ENCODE measurements around the gene SF3B3. TPM values are rescaled to one million over a fixed set of nuclear protein-coding genes. Genes with fewer than 3 reads are reported as not detected.
"Not testable (repeated sequence)": the region's sequence is repeated elsewhere in the genome, so short reads cannot be mapped to it uniquely, and the experiment has no call there.

Gene SF3B3
- total RNA-seq, 4 donors from 2014 or later: 51.1 to 90.6 (median 66.2) TPM

DNA sequence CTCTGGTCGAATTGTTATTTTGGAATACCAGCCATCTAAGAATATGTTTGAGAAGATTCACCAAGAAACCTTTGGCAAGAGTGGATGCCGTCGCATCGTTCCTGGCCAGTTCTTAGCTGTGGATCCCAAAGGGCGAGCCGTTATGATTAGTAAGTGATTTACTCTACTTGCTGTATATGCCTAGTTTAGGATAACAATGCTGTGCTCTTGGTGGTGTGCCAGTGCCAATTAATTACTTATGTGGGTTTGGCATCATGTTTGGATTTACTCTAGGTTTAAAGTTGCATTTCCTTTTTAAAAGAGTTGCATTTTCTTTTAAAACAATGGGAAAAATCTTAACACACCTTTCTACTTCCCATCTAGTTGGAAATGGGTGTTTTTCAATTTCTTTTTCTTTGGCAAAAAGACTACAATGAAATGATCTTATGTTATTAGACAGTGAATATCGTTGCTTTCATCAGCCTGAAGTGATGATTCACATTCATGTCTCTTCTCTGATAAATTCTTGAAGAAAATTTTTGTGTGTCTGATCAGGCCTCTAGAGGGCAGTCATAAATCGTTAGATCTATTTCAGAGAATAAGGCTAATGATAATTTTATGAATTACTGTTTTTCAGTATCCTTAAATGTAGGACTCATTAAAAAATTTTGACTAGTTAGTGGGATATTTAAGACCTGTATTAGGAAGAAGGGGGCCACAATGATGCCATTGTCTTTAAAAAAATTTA, 5.6 kb downstream of the SF3B3 start:
- Histone ChIP-seq H3K9me3 (no peaks in the 10 kb centered on the region), H3K36me3 (peaks cover 58 to 81% (median 72%) of the 10 kb centered on the region in 4 donors), H3K27ac (replicated peaks in 1 of 4) (peak overlapping the region in 1 of 4 donors; percentile 15), H3K27me3 (no peaks in the 10 kb centered on the region), H3K4me1 (peaks cover 34 to 60% (median 54%) of the 10 kb centered on the region in 4 donors), H3K4me3 (no peak overlapping the region)
- WGBS: 55% methylated on average over 8 of the region's 8 CpGs
- no peak for DNase-seq (ENCODE audit: extremely low spot score)
- no peak for TF ChIP-seq EP300 (IDR thresholded peaks at IDR 0.05)
- TF ChIP-seq, protein P1, sequence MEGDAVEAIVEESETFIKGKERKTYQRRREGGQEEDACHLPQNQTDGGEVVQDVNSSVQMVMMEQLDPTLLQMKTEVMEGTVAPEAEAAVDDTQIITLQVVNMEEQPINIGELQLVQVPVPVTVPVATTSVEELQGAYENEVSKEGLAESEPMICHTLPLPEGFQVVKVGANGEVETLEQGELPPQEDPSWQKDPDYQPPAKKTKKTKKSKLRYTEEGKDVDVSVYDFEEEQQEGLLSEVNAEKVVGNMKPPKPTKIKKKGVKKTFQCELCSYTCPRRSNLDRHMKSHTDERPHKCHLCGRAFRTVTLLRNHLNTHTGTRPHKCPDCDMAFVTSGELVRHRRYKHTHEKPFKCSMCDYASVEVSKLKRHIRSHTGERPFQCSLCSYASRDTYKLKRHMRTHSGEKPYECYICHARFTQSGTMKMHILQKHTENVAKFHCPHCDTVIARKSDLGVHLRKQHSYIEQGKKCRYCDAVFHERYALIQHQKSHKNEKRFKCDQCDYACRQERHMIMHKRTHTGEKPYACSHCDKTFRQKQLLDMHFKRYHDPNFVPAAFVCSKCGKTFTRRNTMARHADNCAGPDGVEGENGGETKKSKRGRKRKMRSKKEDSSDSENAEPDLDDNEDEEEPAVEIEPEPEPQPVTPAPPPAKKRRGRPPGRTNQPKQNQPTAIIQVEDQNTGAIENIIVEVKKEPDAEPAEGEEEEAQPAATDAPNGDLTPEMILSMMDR (IDR thresholded peaks at IDR 0.05): peak; percentile 45 to 58 (median 50)
- intact Hi-C loops (cut with DNase I): loop anchor here (5.0 kb wide), 1 partner anchor 123 kb away; no protein-coding TSS in a partner anchor

- WGBS: 86% methylated on average over 7 of the region's 7 CpGs
- H3K4me1 ChIP-seq: peaks cover 32 to 55% (median 48%) of the 10 kb centered on the region in 4 donors
These were observed 6.3 kb downstream of the SF3B3 start for GRCh38 chr16:70529954-70530353.

GRCh38 chr16:70534971-70535370, 11.4 kb downstream of the SF3B3 start:
- no peak for DNase-seq (ENCODE audit: extremely low spot score)
- intact Hi-C loops (cut with DNase I): no loop called here
- Histone ChIP-seq H3K27ac (replicated peaks in 1 of 4) (no peak overlapping the region), H3K4me1 (peaks cover 0 to 6% (median 2%) of the 10 kb centered on the region in 4 donors), H3K4me3 (no peak overlapping the region), H3K9me3 (no peaks in the 10 kb centered on the region), H3K36me3 (peaks cover 88 to 100% (median 98%) of the 10 kb centered on the region in 4 donors), H3K27me3 (no peaks in the 10 kb centered on the region)
- no peak for TF ChIP-seq POLR2AphosphoS5 (IDR thresholded peaks at IDR 0.05)
- TF ChIP-seq, protein P1 (IDR thresholded peaks at IDR 0.05): no peak
- WGBS: 78% methylated on average over 2 of the region's 2 CpGs

More at GRCh38 chr16:70529954-70530353, 6.3 kb downstream of the SF3B3 start:
- H3K36me3 ChIP-seq: peaks cover 64 to 88% (median 80%) of the 10 kb centered on the region in 4 donors
- not testable (repeated sequence) for H3K27ac ChIP-seq (replicated peaks in 1 of 4); DNase-seq (ENCODE audit: extremely low spot score); H3K9me3 ChIP-seq; H3K27me3 ChIP-seq; H3K4me3 ChIP-seq
- intact Hi-C loops (cut with DNase I): loop anchor here (5.0 kb wide), 1 partner anchor 122 kb away; no protein-coding TSS in a partner anchor

- Histone ChIP-seq H3K4me1 (peaks cover 0 to 3% (median 0%) of the 10 kb centered on the region in 4 donors), H3K9me3 (no peaks in the 10 kb centered on the region), H3K36me3 (peaks cover 86 to 100% (median 100%) of the 10 kb centered on the region in 4 donors), H3K27me3 (no peaks in the 10 kb centered on the region), H3K4me3 (no peak overlapping the region), H3K27ac (replicated peaks in 1 of 4) (no peak overlapping the region)
- TF ChIP-seq EP300 (IDR thresholded peaks at IDR 0.05) (no peak), POLR2A (IDR thresholded peaks at IDR 0.05; ENCODE audit: low read depth) (no peak), POLR2AphosphoS5 (IDR thresholded peaks at IDR 0.05) (no peak)
- TF ChIP-seq, protein P1 (IDR thresholded peaks at IDR 0.05): no peak
- intact Hi-C loops (cut with DNase I): no loop called here
- WGBS: 53% methylated on average over 3 of the region's 3 CpGs
- no peak for DNase-seq (ENCODE audit: extremely low spot score)
These were observed 17.4 kb downstream of the SF3B3 start for GRCh38 chr16:70540994-70541393.

DNA sequence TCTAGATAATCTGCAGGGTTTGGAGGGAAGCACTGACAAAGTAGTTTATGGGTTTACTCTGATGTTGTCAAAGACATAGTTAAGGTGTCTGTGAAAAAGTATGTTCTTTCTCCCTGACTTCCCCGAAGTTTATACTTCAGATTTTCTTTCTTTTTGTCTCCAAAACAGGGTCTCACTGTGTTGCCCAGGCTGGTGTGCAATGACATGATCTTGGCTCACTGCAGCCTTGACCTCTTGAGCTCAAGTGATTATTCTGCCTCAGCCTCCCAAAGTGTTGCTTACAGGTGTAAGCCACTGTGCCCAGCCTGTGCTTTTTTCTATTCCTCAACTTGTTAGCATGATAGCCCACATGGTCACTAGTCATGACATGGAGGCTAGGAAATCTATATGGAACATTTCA, 20.9 kb downstream of the SF3B3 start:
- no peak for DNase-seq (ENCODE audit: extremely low spot score)
- 75% methylated on average over 1 of the region's 1 CpG for WGBS
- TF ChIP-seq POLR2AphosphoS5 (IDR thresholded peaks at IDR 0.05): no peak
- TF ChIP-seq, protein P1 (IDR thresholded peaks at IDR 0.05): no peak
- no peak for TF ChIP-seq POLR2A (IDR thresholded peaks at IDR 0.05; ENCODE audit: low read depth)
- no peak for TF ChIP-seq EP300 (IDR thresholded peaks at IDR 0.05)
- Histone ChIP-seq H3K27ac (replicated peaks in 1 of 4) (no peak overlapping the region), H3K4me1 (peaks cover 0 to 3% (median 0%) of the 10 kb centered on the region in 4 donors), H3K27me3 (no peaks in the 10 kb centered on the region), H3K36me3 (peaks cover 88 to 100% (median 99%) of the 10 kb centered on the region in 4 donors), H3K9me3 (no peaks in the 10 kb centered on the region), H3K4me3 (no peak overlapping the region)
- intact Hi-C loops (cut with DNase I): no loop called here
